KMS-11 (cell line): ENCODE measurements around the gene CD4.

ENCODE experiments used
- H2AFZ ChIP-seq: fragments of 200-600 bp; sonication (generic); 2 replicates; pipeline ENCODE4 v1.6.1; 2016; ENCODE audit warnings: antibody characterized with exemption, mixed run types, low read depth
- H3K27ac ChIP-seq: fragments of 200-600 bp; sonication (generic); 2 replicates; pipeline ENCODE4 v1.6.1; 2016; ENCODE audit warnings: mild to moderate bottlenecking, mixed run types
- H3K27me3 ChIP-seq: fragments of 200-600 bp; sonication (generic); 2 replicates; pipeline ENCODE4 v1.6.1; 2017; ENCODE audit warnings: mild to moderate bottlenecking, low read depth, mixed run types, moderate library complexity; ENCODE audit not compliant: insufficient read depth
- H3K36me3 ChIP-seq: fragments of 200-600 bp; sonication (generic); 2 replicates; pipeline ENCODE4 v1.6.1; 2017; ENCODE audit warnings: mild to moderate bottlenecking, mixed run types; ENCODE audit not compliant: insufficient read depth
- H3K4me1 ChIP-seq: fragments of 200-600 bp; sonication (generic); 2 replicates; pipeline ENCODE4 v1.6.1; 2016; ENCODE audit warnings: mild to moderate bottlenecking, low read depth, mixed run types; ENCODE audit not compliant: poor library complexity, severe bottlenecking
- H3K4me2 ChIP-seq: fragments of 200-600 bp; sonication (generic); 2 replicates; pipeline ENCODE4 v1.7.0; 2016; ENCODE audit warnings: mild to moderate bottlenecking, mixed run types
- H3K4me3 ChIP-seq: fragments of 200-600 bp; sonication (generic); IDR thresholded peaks from 2 replicates; pipeline ENCODE4 v1.6.1; 2017; ENCODE audit warnings: low read depth, low read length, mixed read lengths; ENCODE audit not compliant: insufficient read depth
- H3K79me2 ChIP-seq: fragments of 200-600 bp; sonication (generic); 2 replicates; pipeline ENCODE4 v1.6.1; 2016; ENCODE audit warnings: low read depth, mixed run types; ENCODE audit not compliant: insufficient read depth
- H3K9ac ChIP-seq: fragments of 200-600 bp; sonication (generic); 2 replicates; pipeline ENCODE4 v1.6.1; 2016; ENCODE audit warnings: mild to moderate bottlenecking, mixed run types
- H4K20me1 ChIP-seq: fragments of 200-600 bp; sonication (generic); 2 replicates; pipeline ENCODE4 v1.6.1; 2016; ENCODE audit warnings: mild to moderate bottlenecking, mixed run types; ENCODE audit not compliant: insufficient read depth
- TF ChIP-seq, protein P1 (sequence below): fragments of 200-600 bp; sonication (generic); conservative IDR thresholded peaks from 2 replicates; pipeline ENCODE4 v1.6.1; 2017; ENCODE audit warnings: low read depth, mild to moderate bottlenecking, antibody characterized with exemption, low read length, moderate library complexity, mixed read lengths

The CD4 gene

GRCh38 chr12:6834254-6834653 is 44.9 kb downstream of the CD4 start:
- no peak overlapping the region for H3K4me2 ChIP-seq
- no peaks in the 10 kb centered on the region for H3K4me1 ChIP-seq
- no peaks in the 10 kb centered on the region for H3K36me3 ChIP-seq
- H3K9ac ChIP-seq: no peak overlapping the region
- no peak overlapping the region for H3K4me3 ChIP-seq
- H3K27me3 ChIP-seq: peaks cover 46% of the 10 kb centered on the region
- H4K20me1 ChIP-seq: no peaks in the 10 kb centered on the region
- H3K27ac ChIP-seq: no peak overlapping the region
- no peaks in the 10 kb centered on the region for H3K79me2 ChIP-seq
- TF ChIP-seq, protein P1, sequence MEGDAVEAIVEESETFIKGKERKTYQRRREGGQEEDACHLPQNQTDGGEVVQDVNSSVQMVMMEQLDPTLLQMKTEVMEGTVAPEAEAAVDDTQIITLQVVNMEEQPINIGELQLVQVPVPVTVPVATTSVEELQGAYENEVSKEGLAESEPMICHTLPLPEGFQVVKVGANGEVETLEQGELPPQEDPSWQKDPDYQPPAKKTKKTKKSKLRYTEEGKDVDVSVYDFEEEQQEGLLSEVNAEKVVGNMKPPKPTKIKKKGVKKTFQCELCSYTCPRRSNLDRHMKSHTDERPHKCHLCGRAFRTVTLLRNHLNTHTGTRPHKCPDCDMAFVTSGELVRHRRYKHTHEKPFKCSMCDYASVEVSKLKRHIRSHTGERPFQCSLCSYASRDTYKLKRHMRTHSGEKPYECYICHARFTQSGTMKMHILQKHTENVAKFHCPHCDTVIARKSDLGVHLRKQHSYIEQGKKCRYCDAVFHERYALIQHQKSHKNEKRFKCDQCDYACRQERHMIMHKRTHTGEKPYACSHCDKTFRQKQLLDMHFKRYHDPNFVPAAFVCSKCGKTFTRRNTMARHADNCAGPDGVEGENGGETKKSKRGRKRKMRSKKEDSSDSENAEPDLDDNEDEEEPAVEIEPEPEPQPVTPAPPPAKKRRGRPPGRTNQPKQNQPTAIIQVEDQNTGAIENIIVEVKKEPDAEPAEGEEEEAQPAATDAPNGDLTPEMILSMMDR: no peak
- no peak overlapping the region for H2AFZ ChIP-seq

- Histone ChIP-seq H2AFZ (no peak overlapping the region), H3K9ac (no peak overlapping the region), H3K4me1 (peaks cover 5% of the 10 kb centered on the region), H3K4me2 (no peak overlapping the region), H3K79me2 (no peaks in the 10 kb centered on the region), H4K20me1 (no peaks in the 10 kb centered on the region), H3K27ac (no peak overlapping the region), H3K36me3 (no peaks in the 10 kb centered on the region), H3K27me3 (peaks cover 41% of the 10 kb centered on the region), H3K4me3 (no peak overlapping the region)
- TF ChIP-seq, protein P1: no peak
Measured at GRCh38 chr12:6834873-6835272, 45.5 kb downstream of the CD4 start.

- Histone ChIP-seq H3K9ac (no peak overlapping the region), H3K79me2 (no peaks in the 10 kb centered on the region), H3K4me3 (no peak overlapping the region), H3K36me3 (no peaks in the 10 kb centered on the region), H2AFZ (no peak overlapping the region), H4K20me1 (no peaks in the 10 kb centered on the region), H3K4me2 (no peak overlapping the region), H3K27me3 (peaks cover 23% of the 10 kb centered on the region; the same call in 1 of the 2 replicates), H3K4me1 (peaks cover 10% of the 10 kb centered on the region), H3K27ac (no peak overlapping the region)
- TF ChIP-seq, protein P1: no peak
Measured at GRCh38 chr12:6836851-6837250, 47.5 kb downstream of the CD4 start.

DNA sequence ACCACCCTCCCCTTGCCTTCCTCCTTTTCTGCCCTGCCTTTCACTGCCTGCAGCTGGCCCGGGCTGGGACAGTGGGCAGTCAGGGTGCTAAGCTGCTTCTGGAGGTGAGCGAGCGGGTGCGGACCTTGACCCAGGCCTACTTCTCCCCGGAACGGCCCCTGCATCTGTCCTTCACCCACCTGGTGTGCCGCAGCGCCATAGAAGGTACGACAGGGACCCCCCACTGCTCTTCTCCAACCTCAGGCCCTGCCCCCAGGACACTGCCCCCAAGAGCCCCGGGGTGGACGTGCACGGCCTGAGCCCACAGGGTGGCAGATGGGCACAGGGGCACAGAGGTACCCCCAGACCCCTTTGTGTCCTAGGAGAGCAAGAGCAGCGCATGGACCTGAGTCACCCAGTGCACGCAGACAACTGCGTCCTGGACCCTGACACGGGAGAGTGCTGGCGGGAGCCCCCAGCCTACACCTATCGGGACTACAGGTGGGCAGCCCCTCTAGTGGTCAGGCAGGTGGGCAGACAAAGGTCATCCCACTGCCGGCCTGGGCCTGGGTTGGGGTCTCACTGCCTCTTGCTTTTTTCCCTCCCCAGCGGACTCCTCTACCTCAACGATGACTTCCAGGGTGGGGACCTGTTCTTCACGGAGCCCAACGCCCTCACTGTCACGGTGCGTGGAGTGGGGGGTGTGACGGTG is 48.2 kb downstream of the CD4 start:
- H3K9ac ChIP-seq: no peak overlapping the region
- TF ChIP-seq, protein P1: no peak
- H3K36me3 ChIP-seq: no peaks in the 10 kb centered on the region

More for the DNA sequence above, 48.2 kb downstream of the CD4 start:
- H2AFZ ChIP-seq: no peak overlapping the region
- peaks cover 10% of the 10 kb centered on the region for H3K4me1 ChIP-seq
- no peak overlapping the region for H3K27ac ChIP-seq
- no peaks in the 10 kb centered on the region for H3K79me2 ChIP-seq
- H4K20me1 ChIP-seq: no peaks in the 10 kb centered on the region
- H3K27me3 ChIP-seq: peaks cover 17% of the 10 kb centered on the region; the same call in 1 of the 2 replicates
- no peak overlapping the region for H3K4me2 ChIP-seq
- no peak overlapping the region for H3K4me3 ChIP-seq
